ENCODE data around the gene HTR1D. TPM values are rescaled to one million over a fixed set of nuclear protein-coding genes. Genes with fewer than 3 reads are reported as not detected.

HTR1D gene
- total RNA-seq, 1 experiment from 2014 or later: 3.1 TPM

DNA sequence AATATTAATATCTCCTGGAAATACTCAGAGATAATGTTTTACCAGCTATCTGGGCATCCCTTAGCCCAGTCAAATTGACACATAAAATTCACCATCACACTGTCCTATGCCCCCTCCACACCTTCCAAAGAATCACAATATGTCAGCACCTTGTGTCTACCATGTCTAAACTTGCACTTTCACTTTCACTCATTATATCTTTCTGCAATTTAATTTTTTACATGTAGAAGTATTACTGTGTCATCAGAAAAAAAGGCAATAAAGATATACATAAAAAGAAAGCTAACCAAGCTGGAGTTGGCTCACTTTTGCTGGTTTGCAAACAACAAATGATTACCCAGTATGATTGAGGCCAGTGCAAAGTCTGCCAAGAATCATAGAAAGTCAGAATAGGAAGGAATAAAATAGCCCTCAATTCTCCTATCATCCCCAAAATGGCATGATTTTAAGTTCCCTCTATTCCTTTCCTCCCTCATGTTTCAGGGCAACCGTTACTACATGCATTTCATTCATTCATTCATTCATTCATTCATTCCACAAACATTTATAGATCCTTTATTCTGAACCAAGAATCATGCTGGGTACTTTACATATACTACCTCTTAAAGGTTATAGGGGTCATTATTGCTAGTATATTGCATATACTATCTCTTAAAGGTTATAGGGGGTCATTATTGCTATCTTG is 42.7 kb downstream of the HTR1D start:
- Histone ChIP-seq H2AK5ac (ENCODE audit: insufficient read length, low read length) (no peak overlapping the region), H3K18ac (ENCODE audit: insufficient read length, low read depth, low read length) (no peak overlapping the region), H2BK15ac (ENCODE audit: low read depth, low read length) (no peak overlapping the region), H3K4me2 (ENCODE audit: insufficient read depth, insufficient read length, low read length) (no peak overlapping the region), H2BK12ac (ENCODE audit: insufficient read length, low read depth, low read length) (no peak overlapping the region), H3K4me1 (ENCODE audit: insufficient read depth, low read length) (no peaks in the 10 kb centered on the region), H3K27ac (ENCODE audit: insufficient read length, low read depth, low read length) (no peak overlapping the region), H4K20me1 (ENCODE audit: control insufficient read depth, insufficient read depth, insufficient read length) (no peaks in the 10 kb centered on the region), H3K4ac (ENCODE audit: low read depth, low read length) (no peak overlapping the region), H2BK5ac (ENCODE audit: insufficient read length, low read length) (no peak overlapping the region), H3K79me1 (ENCODE audit: insufficient read depth, low read depth, low read length, poor library complexity, severe bottlenecking) (no peaks in the 10 kb centered on the region), H3K23me2 (ENCODE audit: insufficient read length, low read depth, low read length, poor library complexity, severe bottlenecking) (peaks cover 3% of the 10 kb centered on the region), H3T11ph (ENCODE audit: low read length) (no peak overlapping the region), H2BK20ac (ENCODE audit: low read depth, low read length, poor library complexity, severe bottlenecking) (no peak overlapping the region), H2BK120ac (ENCODE audit: low read depth, low read length, poor library complexity, severe bottlenecking) (no peak overlapping the region), H3K27me3 (ENCODE audit: insufficient read depth, low read length) (peaks cover 5% of the 10 kb centered on the region), H3K56ac (ENCODE audit: insufficient read length, low read depth, low read length) (no peak overlapping the region), H4K8ac (replicated peaks; ENCODE audit: insufficient read length, low read depth, low read length) (no peak overlapping the region), H3K79me2 (ENCODE audit: insufficient read depth, low read length) (no peaks in the 10 kb centered on the region), H3K9ac (ENCODE audit: extremely low read depth, insufficient read length, low read length) (no peak overlapping the region), H3K14ac (ENCODE audit: insufficient read depth, low read length) (no peak overlapping the region), H4K5ac (ENCODE audit: insufficient read length, low read depth, low read length) (no peak overlapping the region), H4K91ac (ENCODE audit: insufficient read length, low read depth, low read length) (no peak overlapping the region), H3K23ac (ENCODE audit: insufficient read length, low read depth, low read length) (no peak overlapping the region), H3K9me3 (ENCODE audit: control insufficient read depth, low read depth, low read length) (no peaks in the 10 kb centered on the region), H2AFZ (ENCODE audit: low read length) (no peak overlapping the region)
- Mint-ChIP-seq H3K36me3 (ENCODE audit: insufficient read depth in 1 of 3, low read depth in 3 of 3) (no peaks in the 10 kb centered on the region), H3K4me1 (peaks cover 8% of the 10 kb centered on the region in 2 experiments), H3K27me3 (ENCODE audit: low read depth) (peaks cover 52% of the 10 kb centered on the region), H3K4me3 (no peak overlapping the region), H3K27ac (no peak overlapping the region; a peak in 2 of 7 replicates), H3K9me3 (no peaks in the 10 kb centered on the region)
- WGBS (ENCODE audit: extremely low coverage, insufficient read length, low lambda C conversion rate): no CpG with 5 or more reads among the region's 1 CpG
- TF ChIP-seq, protein P1, sequence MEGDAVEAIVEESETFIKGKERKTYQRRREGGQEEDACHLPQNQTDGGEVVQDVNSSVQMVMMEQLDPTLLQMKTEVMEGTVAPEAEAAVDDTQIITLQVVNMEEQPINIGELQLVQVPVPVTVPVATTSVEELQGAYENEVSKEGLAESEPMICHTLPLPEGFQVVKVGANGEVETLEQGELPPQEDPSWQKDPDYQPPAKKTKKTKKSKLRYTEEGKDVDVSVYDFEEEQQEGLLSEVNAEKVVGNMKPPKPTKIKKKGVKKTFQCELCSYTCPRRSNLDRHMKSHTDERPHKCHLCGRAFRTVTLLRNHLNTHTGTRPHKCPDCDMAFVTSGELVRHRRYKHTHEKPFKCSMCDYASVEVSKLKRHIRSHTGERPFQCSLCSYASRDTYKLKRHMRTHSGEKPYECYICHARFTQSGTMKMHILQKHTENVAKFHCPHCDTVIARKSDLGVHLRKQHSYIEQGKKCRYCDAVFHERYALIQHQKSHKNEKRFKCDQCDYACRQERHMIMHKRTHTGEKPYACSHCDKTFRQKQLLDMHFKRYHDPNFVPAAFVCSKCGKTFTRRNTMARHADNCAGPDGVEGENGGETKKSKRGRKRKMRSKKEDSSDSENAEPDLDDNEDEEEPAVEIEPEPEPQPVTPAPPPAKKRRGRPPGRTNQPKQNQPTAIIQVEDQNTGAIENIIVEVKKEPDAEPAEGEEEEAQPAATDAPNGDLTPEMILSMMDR (conservative IDR thresholded peaks at IDR 0.05): no peak
- no peak for DNase-seq

Measured in H9 (cell line).